GM12874 (cell line): ENCODE measurements around the gene PI4K2A.

Experiments
- CTCF ChIP-seq: IDR thresholded peaks from 2 replicates; pipeline ENCODE4 v1.5.1; 2011; ENCODE audit warnings: low read depth, mild to moderate bottlenecking, control low read depth, low read length, moderate library complexity; ENCODE audit not compliant: insufficient read depth

Gene PI4K2A

GRCh38 chr10:97689559-97690020 lies 49.1 kb downstream of the PI4K2A start:
- no peak for TF ChIP-seq CTCF

- no peak for TF ChIP-seq CTCF
Measured at GRCh38 chr10:97690133-97690532, 49.7 kb downstream of the PI4K2A start.

GRCh38 chr10:97701438-97702069 lies 61.1 kb downstream of the PI4K2A start:
- TF ChIP-seq CTCF, result peak; percentile 89

- TF ChIP-seq CTCF, result no peak
Measured at GRCh38 chr10:97703398-97704067, 63.1 kb downstream of the PI4K2A start.

- no peak for TF ChIP-seq CTCF
Measured at GRCh38 chr10:97704341-97704740, 63.9 kb downstream of the PI4K2A start.

GRCh38 chr10:97705006-97705670 lies 64.7 kb downstream of the PI4K2A start:
- TF ChIP-seq CTCF, result no peak

GRCh38 chr10:97707134-97707861 lies 66.8 kb downstream of the PI4K2A start:
- TF ChIP-seq CTCF, result no peak
